GM12865 (cell line): ENCODE data around the gene SLC26A2.

Experiments used
- DNase-seq: peaks from one replicate; pipeline ENCODE4 v3.0.0; 2010; ENCODE audit warnings: low read depth
- H3K4me3 ChIP-seq: 2 replicates; pipeline ENCODE4 v1.5.1; 2011; ENCODE audit warnings: mild to moderate bottlenecking, low read depth, low read length, control low read depth
- TF ChIP-seq, protein P1 (sequence below): IDR thresholded peaks from 2 replicates; pipeline ENCODE4 v1.5.1; 2011; ENCODE audit warnings: low read length, control low read depth, low read depth, inconsistent platforms; ENCODE audit not compliant: insufficient read depth; ENCODE audit errors: missing control alignments

The SLC26A2 gene

DNA sequence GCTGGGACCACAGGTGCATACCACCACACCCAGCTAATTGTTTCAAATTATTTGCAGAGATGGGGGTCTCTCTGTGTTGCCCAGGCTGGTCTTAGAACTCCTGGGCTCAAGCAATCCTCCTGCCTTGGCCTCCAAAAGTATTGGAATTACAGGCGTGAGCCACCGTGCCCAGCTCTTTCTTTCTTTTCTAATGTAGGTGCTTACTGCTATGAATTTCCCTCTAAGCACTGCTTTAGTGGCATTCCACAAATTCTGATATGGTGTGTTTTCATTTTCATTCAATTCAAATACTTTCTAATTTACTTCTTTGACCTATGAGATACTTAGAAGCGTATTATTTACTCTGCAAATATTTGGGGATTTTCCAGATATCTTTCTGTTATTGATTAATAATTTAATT lies 54.9 kb downstream of the SLC26A2 start:
- no peak overlapping the region for H3K4me3 ChIP-seq
- DNase-seq = no peak
- TF ChIP-seq, protein P1, sequence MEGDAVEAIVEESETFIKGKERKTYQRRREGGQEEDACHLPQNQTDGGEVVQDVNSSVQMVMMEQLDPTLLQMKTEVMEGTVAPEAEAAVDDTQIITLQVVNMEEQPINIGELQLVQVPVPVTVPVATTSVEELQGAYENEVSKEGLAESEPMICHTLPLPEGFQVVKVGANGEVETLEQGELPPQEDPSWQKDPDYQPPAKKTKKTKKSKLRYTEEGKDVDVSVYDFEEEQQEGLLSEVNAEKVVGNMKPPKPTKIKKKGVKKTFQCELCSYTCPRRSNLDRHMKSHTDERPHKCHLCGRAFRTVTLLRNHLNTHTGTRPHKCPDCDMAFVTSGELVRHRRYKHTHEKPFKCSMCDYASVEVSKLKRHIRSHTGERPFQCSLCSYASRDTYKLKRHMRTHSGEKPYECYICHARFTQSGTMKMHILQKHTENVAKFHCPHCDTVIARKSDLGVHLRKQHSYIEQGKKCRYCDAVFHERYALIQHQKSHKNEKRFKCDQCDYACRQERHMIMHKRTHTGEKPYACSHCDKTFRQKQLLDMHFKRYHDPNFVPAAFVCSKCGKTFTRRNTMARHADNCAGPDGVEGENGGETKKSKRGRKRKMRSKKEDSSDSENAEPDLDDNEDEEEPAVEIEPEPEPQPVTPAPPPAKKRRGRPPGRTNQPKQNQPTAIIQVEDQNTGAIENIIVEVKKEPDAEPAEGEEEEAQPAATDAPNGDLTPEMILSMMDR = no peak

DNA sequence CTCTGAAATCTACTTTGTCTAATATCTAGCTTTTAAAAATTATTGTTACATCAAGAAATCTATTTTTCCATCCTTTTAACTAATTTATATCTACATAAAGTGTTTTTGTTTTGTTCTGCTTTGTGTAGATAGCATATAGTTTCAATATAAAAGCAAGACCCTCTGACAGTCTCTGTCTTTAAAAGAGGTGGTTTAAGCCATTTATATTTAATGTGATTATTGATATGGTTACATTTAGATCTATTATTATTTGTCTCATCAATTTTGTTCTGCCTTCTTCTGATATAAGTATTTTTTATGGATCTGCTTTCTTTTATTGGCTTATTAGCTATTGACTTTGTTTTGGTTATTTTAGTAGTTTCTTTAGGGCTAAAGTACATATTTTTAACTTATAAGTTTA lies 56.0 kb downstream of the SLC26A2 start:
- TF ChIP-seq, protein P1 = no peak
- DNase-seq = no peak
- H3K4me3 ChIP-seq = no peak overlapping the region

DNA sequence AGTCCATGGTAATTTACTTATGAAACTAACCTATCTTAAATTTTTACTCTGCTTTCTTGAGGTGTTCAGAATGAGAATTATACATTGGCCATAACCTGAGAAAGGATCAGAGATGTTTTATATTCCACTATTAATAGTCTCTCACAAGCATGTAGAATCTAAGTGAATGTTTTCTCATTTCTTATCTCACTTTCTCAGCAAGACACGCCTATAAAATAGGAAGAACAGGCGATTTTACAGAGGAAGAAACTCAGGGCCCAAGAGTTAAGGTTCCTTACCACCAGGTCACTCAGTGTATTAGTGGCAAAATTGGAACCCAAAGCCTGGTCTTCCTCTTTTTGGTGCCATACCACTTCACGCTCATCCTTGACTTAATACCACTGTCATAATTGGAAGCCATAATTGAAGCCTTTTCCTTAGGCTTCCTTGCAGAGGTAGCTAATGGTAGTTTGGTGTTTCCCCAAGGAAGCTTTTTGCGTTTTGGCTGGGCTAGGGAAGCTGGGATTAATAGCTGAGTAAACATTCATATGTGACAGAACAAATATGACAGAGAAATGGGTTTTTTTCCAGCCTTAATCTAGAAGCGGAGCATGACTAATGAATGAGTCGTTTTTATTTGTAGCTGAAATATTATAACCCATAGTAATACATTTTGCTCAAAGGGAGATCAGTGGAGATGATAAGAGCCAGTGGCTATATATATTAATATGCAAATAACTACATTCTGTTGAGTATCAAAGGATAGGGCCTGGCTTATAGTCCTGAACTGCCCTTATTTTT lies 56.9 kb downstream of the SLC26A2 start:
- H3K4me3 ChIP-seq = no peak overlapping the region
- DNase-seq = no peak
- TF ChIP-seq, protein P1 = no peak

DNA sequence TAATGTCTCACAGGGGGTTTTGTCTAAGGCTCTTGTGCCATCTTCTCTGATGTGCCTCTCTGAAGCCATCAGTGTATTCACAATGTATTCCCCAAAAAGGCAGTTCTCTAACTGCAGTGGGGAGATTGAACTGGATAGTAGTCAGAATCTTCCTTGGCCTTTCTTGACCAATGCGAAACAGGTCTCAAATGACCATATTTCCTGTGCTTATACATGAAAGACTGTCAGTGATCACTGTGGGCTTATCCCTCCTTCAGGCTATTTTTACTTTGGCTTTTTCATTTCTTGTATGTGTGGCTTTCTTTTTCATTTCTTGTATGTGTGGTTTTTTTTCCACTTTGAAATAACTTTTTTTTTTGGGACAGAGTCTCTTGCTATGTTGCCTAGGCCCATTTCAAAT lies 59.7 kb downstream of the SLC26A2 start:
- DNase-seq = no peak
- no peak overlapping the region for H3K4me3 ChIP-seq
- TF ChIP-seq, protein P1 = no peak

DNA sequence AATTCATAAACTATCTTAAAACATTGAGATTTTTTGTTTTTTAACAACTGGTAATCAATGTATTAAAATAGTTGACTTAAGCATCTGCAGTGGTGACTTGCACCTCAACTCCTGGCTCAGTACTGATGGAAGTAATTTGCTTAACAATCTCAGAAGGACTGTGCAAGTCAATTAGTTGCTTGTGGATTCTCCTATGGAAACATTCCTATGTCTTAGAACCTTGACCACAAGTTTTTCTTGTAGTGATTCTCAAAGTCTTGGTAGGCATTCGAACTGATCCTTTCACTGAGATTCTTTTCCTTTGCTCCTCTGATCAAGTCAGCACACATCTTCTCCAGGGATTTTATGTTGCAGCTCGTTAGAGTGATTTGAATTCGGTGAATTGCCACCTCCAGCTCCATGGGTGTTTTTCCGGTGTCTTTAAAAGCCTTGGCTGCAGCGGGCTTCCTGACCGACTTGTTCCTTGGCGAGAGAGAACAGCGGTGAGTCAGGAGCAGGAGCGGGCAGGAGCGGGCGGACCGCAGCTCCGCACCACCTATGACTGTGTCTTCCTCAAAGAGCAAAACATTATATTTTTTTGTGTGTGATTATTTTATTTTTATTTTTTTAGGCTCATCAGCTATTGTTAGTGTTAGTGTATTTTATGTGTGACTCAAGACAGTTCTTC lies 61.1 kb downstream of the SLC26A2 start:
- TF ChIP-seq, protein P1 = no peak
- no peak overlapping the region for H3K4me3 ChIP-seq
- no peak for DNase-seq

DNA sequence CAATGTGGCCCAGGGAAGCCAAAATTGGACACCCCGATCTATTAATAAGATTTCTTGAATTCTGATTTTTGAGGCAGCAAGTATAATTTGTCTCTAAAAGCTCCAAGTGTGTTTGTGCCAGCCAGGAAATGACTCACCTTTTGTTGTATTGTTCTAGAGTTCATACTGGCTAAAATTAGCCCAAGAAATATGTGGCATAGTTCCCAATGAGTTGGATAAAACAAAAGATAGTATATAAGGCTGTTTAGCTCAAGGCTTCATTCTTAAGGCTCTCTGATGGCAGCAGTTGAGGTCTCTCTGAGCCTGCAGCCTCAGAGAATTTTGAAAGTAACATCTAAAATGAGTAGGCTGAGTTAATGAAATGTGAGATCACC lies 61.6 kb downstream of the SLC26A2 start:
- TF ChIP-seq, protein P1 = no peak
- H3K4me3 ChIP-seq = no peak overlapping the region
- DNase-seq = no peak
